ENCODE data around the gene U2AF2. TPM values are rescaled to one million over a fixed set of nuclear protein-coding genes. Genes with fewer than 3 reads are reported as not detected.
"Not testable (repeated sequence)": the region's sequence is repeated elsewhere in the genome, so short reads cannot be mapped to it uniquely, and the experiment has no call there.

Gene U2AF2
- total RNA-seq, 1 donor from 2014 or later: 75.1 TPM

DNA sequence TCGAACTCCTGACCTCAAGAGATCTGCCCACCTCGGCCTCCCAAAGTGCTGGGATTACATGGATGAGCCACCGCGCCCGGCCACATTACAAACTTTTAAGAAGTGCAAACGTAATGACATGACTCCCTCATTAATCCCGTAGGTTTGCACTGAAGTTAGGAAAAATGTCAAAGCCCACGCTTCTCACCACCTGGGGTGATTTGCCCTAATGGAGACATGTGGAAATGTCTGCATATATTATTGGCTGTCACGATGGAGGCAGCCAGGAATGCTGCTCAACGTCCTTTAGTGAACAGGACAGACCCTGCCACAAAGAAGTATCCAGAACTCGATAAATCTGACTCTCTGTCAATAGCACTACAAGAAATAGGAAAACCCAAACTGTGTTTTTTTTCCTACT lies 62.4 kb downstream of the U2AF2 start:
- ATAC-seq (ENCODE audit: poor library complexity) (no peak), DNase-seq (no peak)
- intact Hi-C loops (cut with DNase I): no loop called here

- DNase-seq; ATAC-seq (ENCODE audit: poor library complexity); intact Hi-C loops (cut with DNase I): not testable (repeated sequence)
These were observed 63.3 kb downstream of the U2AF2 start for GRCh38 chr19:55717879-55718711.

DNA sequence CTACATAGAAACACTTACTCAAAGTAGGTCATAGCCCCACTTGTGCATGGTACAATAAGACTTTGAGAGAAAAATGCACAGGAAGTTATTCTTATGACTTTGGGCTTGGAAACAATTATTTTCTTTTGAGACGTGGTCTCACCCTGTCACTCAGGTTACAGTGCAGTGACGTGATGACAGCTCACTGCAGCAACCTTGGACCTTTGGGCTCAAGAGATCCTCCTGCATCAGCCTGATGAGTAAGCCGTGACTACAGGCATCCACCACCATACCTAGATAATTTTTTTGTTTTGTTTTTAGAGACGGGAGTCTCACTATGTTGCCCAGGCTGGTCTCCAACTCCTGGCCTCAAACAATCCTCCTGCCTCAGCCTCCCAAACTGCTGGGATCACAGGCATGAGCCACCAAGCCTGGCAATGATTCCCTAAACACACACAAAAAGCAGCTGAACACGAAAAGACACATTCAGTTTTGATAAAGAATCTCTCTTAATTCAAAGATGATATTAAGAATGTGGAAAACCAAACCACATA lies 65.4 kb downstream of the U2AF2 start:
- intact Hi-C loops (cut with DNase I): no loop called here
- ATAC-seq (ENCODE audit: poor library complexity) (no peak), DNase-seq (no peak)

DNA sequence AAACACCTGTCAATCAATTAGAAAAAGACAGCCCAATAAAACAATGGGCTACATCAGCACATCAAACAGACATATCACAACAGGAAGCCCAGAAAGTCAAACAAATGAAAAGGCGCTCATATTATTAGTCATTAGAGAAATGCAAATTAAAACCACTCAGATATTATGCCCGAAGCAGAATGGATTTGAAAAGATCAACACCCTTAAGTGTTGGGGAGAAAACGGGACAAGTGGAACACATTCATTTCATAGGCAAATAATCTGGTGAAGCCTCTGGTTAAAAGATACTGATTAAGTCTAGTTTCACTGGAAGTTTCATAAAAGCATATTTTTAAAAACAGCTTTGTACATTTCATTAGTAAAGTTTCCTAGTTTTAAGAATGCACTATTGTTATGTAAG lies 66.0 kb downstream of the U2AF2 start:
- intact Hi-C loops (cut with DNase I): no loop called here
- no peak for ATAC-seq (ENCODE audit: poor library complexity)
- no peak for DNase-seq

DNA sequence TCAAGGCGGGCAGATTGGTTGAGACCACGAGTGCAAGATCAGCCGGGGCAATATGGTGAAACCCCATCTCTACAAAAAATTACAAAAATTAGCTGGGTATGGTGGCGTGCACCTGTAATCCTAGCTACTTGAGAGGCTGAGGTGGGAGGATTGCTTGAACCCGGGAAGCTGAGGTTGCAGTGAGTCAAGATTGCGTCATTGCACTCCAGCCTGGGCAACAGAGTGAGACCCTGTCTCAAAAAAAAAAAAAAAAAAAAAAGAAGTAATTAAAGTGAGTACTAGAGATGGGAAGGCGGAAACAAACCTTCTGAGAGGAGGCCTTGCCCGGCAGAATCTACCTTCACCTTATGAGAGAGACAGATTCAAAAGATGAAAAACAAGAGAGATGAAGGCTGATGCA lies 68.7 kb downstream of the U2AF2 start:
- intact Hi-C loops (cut with DNase I): no loop called here
- ATAC-seq (ENCODE audit: poor library complexity): no peak
- DNase-seq: no peak

Other genes with a start within 250 kb of the U2AF2 start
- 22.6 TPM for gene UBE2S, start 247.2 kb upstream of the U2AF2 start, total RNA-seq
- gene SHISA7, start 211.7 kb upstream of the U2AF2 start, total RNA-seq: not detected
- 48.9 TPM for gene ISOC2, start 193.4 kb upstream of the U2AF2 start, total RNA-seq
- not detected for gene C19orf85, start 190.3 kb upstream of the U2AF2 start, total RNA-seq
- 4.7 TPM for gene ZNF628, start 178.4 kb upstream of the U2AF2 start, total RNA-seq
- gene NAT14, start 169.8 kb upstream of the U2AF2 start, total RNA-seq: 2.9 TPM
- 2.6 TPM for gene SSC5D, start 166.6 kb upstream of the U2AF2 start, total RNA-seq
- gene SBK2, start 117.9 kb upstream of the U2AF2 start, total RNA-seq: 15.6 TPM
- gene SBK3, start 109.5 kb upstream of the U2AF2 start, total RNA-seq: 27.4 TPM
- 13.6 TPM for gene ZNF579, start 74.2 kb upstream of the U2AF2 start, total RNA-seq
- 13.0 TPM for gene FIZ1, start 55.5 kb upstream of the U2AF2 start, total RNA-seq
- gene ZNF524, start 54.7 kb upstream of the U2AF2 start, total RNA-seq: 17.5 TPM
- 17.4 TPM for gene ZNF865, start 49.4 kb upstream of the U2AF2 start, total RNA-seq
- 11.7 TPM for gene ZNF784, start 30.5 kb upstream of the U2AF2 start, total RNA-seq
- 11.9 TPM for gene ZNF580, start 14.0 kb upstream of the U2AF2 start, total RNA-seq
- 7.1 TPM for gene ZNF581, start 11.4 kb upstream of the U2AF2 start, total RNA-seq
- 20.5 TPM for gene CCDC106, start 6.8 kb upstream of the U2AF2 start, total RNA-seq
- 223 TPM for gene EPN1, start 20.2 kb downstream of the U2AF2 start, total RNA-seq
- gene NLRP9, start 83.4 kb downstream of the U2AF2 start, total RNA-seq: not detected
- not detected for gene RFPL4A, start 104.1 kb downstream of the U2AF2 start, total RNA-seq
- gene RFPL4AL1, start 114.1 kb downstream of the U2AF2 start, total RNA-seq: not detected
- gene NLRP11, start 177.0 kb downstream of the U2AF2 start, total RNA-seq: not detected
- not detected for gene NLRP4, start 181.5 kb downstream of the U2AF2 start, total RNA-seq

Data from Right ventricle myocardium superior (tissue), 1 donor.